ENCODE measurements around the gene CPB2.

The CPB2 gene

DNA sequence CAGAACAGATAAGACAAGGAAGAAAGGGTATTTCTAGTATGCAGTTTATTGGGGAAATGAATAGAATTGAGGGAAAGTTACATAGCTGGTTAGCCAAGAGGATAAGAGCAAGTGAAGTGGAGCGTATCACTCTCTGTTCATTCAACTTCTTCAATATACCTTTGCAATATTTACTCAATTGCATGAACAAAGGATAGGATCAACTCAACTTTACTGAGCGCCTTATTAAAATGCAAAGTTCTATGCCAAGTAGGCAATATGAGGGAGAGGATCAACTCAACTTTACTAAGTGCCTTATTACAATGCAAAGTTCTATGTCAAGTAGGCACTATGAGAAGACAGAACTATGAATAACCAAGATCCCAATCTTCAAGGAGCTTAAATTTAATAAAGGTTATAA is 96.2 kb downstream of the CPB2 start:
- TF ChIP-seq CTCF (conservative IDR thresholded peaks at IDR 0.05; ENCODE audit: low read depth, low read length), result no peak

GRCh38 chr13:46006688-46007452 is 98.0 kb downstream of the CPB2 start:
- TF ChIP-seq CTCF (conservative IDR thresholded peaks at IDR 0.05; ENCODE audit: low read depth, low read length), result no peak
- DNase-seq (ENCODE audit: low read depth), result no peak
- H3K4me3 ChIP-seq (ENCODE audit: low read depth, low read length), result no peak overlapping the region

More for the DNA sequence above, 96.2 kb downstream of the CPB2 start:
- H3K4me3 ChIP-seq (ENCODE audit: low read depth, low read length), result no peak overlapping the region
- no peak for DNase-seq (ENCODE audit: low read depth)

DNA sequence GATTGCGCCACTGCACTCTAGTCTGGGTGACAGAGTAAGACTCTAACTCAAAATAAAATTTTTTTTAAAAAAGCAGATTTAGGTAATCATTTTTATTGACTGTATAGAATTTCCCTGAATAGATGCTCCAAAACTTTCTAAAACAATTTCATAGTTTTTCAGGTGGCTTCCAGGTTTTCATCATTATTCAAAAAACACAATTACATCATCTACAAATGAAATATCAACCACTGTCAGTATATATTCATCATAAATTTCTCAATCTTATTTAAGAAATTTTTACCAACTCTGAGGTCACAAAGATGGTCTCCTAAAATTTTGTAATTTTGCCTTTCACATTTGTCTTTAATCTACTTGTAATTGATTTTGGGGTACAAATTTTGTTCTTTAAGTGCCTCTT is 100.3 kb downstream of the CPB2 start:
- TF ChIP-seq CTCF (conservative IDR thresholded peaks at IDR 0.05; ENCODE audit: low read depth, low read length), result no peak
- H3K4me3 ChIP-seq (ENCODE audit: low read depth, low read length), result no peak overlapping the region
- DNase-seq (ENCODE audit: low read depth), result no peak

Measured in choroid plexus epithelial cell (primary cell).